ENCODE data around the gene PROM2. TPM values are rescaled to one million over a fixed set of nuclear protein-coding genes. Genes with fewer than 3 reads are reported as not detected.

Gene PROM2
- total RNA-seq, 4 donors from 2014 or later: 96.8 to 166 (median 131) TPM

GRCh38 chr2:95270541-95271081, 3.6 kb upstream of the PROM2 start:
- Histone ChIP-seq H3K9me3 (no peaks in the 10 kb centered on the region), H3K36me3 (no peaks in the 10 kb centered on the region), H3K4me3 (no peak overlapping the region), H3K4me1 (peaks cover 21% of the 10 kb centered on the region), H3K27ac (no peak overlapping the region), H3K27me3 (no peaks in the 10 kb centered on the region)
- peak; percentile 54 to 78 for DNase-seq (ENCODE audit: low spot score in 2 of 2)
- 93% methylated on average over 5 of the region's 8 CpGs for WGBS
- TF ChIP-seq, protein P1, sequence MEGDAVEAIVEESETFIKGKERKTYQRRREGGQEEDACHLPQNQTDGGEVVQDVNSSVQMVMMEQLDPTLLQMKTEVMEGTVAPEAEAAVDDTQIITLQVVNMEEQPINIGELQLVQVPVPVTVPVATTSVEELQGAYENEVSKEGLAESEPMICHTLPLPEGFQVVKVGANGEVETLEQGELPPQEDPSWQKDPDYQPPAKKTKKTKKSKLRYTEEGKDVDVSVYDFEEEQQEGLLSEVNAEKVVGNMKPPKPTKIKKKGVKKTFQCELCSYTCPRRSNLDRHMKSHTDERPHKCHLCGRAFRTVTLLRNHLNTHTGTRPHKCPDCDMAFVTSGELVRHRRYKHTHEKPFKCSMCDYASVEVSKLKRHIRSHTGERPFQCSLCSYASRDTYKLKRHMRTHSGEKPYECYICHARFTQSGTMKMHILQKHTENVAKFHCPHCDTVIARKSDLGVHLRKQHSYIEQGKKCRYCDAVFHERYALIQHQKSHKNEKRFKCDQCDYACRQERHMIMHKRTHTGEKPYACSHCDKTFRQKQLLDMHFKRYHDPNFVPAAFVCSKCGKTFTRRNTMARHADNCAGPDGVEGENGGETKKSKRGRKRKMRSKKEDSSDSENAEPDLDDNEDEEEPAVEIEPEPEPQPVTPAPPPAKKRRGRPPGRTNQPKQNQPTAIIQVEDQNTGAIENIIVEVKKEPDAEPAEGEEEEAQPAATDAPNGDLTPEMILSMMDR (IDR thresholded peaks at IDR 0.05): no peak
- TF ChIP-seq EP300 (IDR thresholded peaks at IDR 0.05) (no peak), POLR2A (IDR thresholded peaks at IDR 0.05) (no peak), POLR2AphosphoS5 (IDR thresholded peaks at IDR 0.05) (no peak)

DNA sequence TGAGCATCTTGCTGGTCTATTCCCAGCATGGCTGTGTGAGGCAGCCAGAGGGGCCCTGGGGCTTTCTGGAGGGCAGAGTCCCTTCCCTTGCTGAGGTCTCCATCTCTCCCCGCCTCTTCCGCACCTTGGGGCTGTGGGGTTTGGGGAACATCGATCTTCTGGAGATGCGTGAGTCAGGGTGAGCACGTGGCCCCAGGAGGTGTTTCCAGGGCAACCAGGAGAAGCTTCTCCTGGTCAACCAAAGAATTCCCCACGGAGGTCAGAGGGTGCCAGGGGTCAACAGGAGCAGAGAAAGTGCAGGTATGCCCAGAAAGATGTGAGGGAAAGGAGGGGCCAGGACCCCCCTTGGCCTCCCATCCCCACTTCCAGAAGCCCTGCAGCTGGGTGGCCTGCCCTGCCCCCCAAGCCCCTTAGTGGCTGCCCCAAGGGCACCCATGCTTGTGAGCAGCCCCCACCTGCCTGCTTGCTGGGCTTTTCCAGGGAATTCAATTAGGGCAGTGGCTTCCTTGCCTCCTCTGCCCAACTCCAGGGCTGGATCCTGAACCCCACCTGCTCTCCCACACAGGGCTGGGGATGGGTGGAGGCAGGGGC, 2.8 kb upstream of the PROM2 start:
- DNase-seq (ENCODE audit: low spot score in 2 of 2): peak; percentile 24 to 59
- no peak for TF ChIP-seq POLR2A (IDR thresholded peaks at IDR 0.05)
- no peak for TF ChIP-seq POLR2AphosphoS5 (IDR thresholded peaks at IDR 0.05)
- TF ChIP-seq EP300 (IDR thresholded peaks at IDR 0.05): no peak
- H3K4me1 ChIP-seq: peaks cover 29% of the 10 kb centered on the region

GRCh38 chr2:95272299-95272751, 1.9 kb upstream of the PROM2 start:
- H3K9me3 ChIP-seq: no peaks in the 10 kb centered on the region
- H3K27ac ChIP-seq: no peak overlapping the region
- 85% methylated on average over 6 of the region's 6 CpGs for WGBS
- H3K4me3 ChIP-seq: no peak overlapping the region
- no peaks in the 10 kb centered on the region for H3K27me3 ChIP-seq
- H3K4me1 ChIP-seq: peaks cover 38% of the 10 kb centered on the region
- TF ChIP-seq, protein P1 (IDR thresholded peaks at IDR 0.05): no peak
- TF ChIP-seq POLR2AphosphoS5 (IDR thresholded peaks at IDR 0.05): no peak
- DNase-seq (ENCODE audit: low spot score in 2 of 2): peak; percentile 32 to 57
- no peaks in the 10 kb centered on the region for H3K36me3 ChIP-seq

More for the DNA sequence above, 2.8 kb upstream of the PROM2 start:
- H3K4me3 ChIP-seq: no peak overlapping the region
- no peaks in the 10 kb centered on the region for H3K9me3 ChIP-seq
- H3K27me3 ChIP-seq: no peaks in the 10 kb centered on the region
- no peak overlapping the region for H3K27ac ChIP-seq
- WGBS: 76% methylated on average over 6 of the region's 6 CpGs
- no peaks in the 10 kb centered on the region for H3K36me3 ChIP-seq

- TF ChIP-seq EP300 (IDR thresholded peaks at IDR 0.05) (no peak), POLR2A (IDR thresholded peaks at IDR 0.05) (no peak), POLR2AphosphoS5 (IDR thresholded peaks at IDR 0.05) (no peak)
- TF ChIP-seq, protein P1 (IDR thresholded peaks at IDR 0.05): no peak
- WGBS: 79% methylated on average over 1 of the region's 1 CpG
- DNase-seq (ENCODE audit: low spot score in 2 of 2): peak in 1 of 2 donors; percentile 27
- H3K27ac ChIP-seq: no peak overlapping the region
- no peaks in the 10 kb centered on the region for H3K36me3 ChIP-seq
- H3K9me3 ChIP-seq: no peaks in the 10 kb centered on the region
- H3K4me1 ChIP-seq: peaks cover 42% of the 10 kb centered on the region
- no peaks in the 10 kb centered on the region for H3K27me3 ChIP-seq
- H3K4me3 ChIP-seq: no peak overlapping the region
These were observed 1.5 kb upstream of the PROM2 start for GRCh38 chr2:95272781-95273180.

- WGBS: 70% methylated on average over 11 of the region's 11 CpGs
- no peaks in the 10 kb centered on the region for H3K27me3 ChIP-seq
- H3K4me3 ChIP-seq: no peak overlapping the region
- H3K27ac ChIP-seq: peak overlapping the region; percentile 90
- no peaks in the 10 kb centered on the region for H3K36me3 ChIP-seq
- H3K4me1 ChIP-seq: peaks cover 51% of the 10 kb centered on the region
- DNase-seq (ENCODE audit: low spot score in 2 of 2): peak in 1 of 2 donors; percentile 47
- no peaks in the 10 kb centered on the region for H3K9me3 ChIP-seq
- no peak for TF ChIP-seq EP300 (IDR thresholded peaks at IDR 0.05)
- TF ChIP-seq, protein P1 (IDR thresholded peaks at IDR 0.05): no peak
- no peak for TF ChIP-seq POLR2AphosphoS5 (IDR thresholded peaks at IDR 0.05)
- no peak for TF ChIP-seq POLR2A (IDR thresholded peaks at IDR 0.05)
These were observed 521 bp upstream of the PROM2 start for GRCh38 chr2:95273566-95274290.
